T47D (cell line): Measurements from ENCODE around the gene LUC7L2.
A peak's percentile ranks its signal among the peaks of the same experiment; 100 is the strongest.

ENCODE experiments used
- DNase-seq, 2 experiments: peaks; one replicate each; pipeline versions ENCODE4 v3.0.0 to v3.0.0-alpha.2; 2011 to 2012; ENCODE audit warnings: low read depth in 1 of 2, low spot score in 1 of 2
- JUND ChIP-seq: IDR thresholded peaks from 2 replicates; pipeline ENCODE4 v1.6.1; 2012; ENCODE audit warnings: low read depth
- in situ Hi-C: cut with HindIII; loops from 2 replicates; pipeline ENCODE4 v1.10.0; 2016; ENCODE audit warnings: low sequenced_read_pairs, low pct_unique_long_range_greater_than_20kb

The LUC7L2 gene

DNA sequence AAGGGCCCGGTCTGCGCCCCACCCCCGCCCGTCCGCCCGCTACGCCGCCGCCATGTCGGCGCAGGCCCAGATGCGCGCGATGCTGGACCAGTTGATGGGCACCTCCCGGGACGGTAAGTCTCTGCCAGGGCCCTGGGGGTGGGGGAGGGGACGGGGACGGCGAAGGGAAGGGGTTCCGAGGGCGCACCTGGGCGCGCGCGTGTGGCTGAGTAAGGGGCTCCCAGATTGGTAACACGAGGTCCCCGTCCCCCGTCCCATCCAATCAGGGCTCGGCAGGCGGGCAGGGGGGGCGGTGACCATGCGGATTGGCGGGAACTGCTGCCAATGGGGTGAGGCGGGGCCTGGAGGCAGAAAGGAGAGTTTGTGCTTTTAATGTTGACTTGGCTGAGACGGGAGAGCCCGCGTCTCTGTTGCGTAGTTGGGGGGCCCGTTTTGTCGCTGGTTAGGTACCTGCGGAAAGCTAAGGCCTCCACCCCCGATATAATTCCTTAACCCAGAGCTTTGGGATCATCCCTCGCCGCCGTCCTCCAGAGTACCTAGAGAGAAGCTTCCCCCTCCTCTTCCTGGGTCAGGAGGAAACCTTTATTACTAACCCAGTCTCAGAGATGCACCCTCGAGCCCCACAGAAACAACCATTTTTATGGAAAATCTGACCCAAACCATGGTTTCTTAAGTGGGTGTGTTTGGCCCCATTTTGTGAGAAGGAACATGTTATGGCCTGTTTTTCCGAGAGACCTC is 685 bp downstream of the LUC7L2 start:
- DNase-seq, result peak; percentile 66 to 96
- TF ChIP-seq JUND, result no peak
- in situ Hi-C loops, result no loop called here

DNA sequence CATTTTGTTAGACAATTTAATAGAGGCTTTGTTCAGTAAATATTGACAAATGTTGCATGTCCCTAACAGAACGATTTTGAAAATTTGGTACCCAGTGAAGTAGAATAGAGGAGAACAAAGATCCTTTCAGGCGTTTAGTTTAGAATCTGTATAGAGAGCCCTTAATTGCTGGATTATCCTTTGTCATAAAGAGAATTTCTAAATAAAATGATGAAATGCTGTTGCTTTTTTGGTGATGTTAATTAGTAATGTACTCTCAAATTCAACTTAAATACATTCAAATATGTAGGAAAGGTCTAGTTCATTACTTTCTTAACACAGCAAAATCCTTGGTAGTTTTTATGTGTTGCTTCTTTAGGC is 1.2 kb downstream of the LUC7L2 start:
- DNase-seq, result no peak
- in situ Hi-C loops, result no loop called here
- TF ChIP-seq JUND, result no peak

DNA sequence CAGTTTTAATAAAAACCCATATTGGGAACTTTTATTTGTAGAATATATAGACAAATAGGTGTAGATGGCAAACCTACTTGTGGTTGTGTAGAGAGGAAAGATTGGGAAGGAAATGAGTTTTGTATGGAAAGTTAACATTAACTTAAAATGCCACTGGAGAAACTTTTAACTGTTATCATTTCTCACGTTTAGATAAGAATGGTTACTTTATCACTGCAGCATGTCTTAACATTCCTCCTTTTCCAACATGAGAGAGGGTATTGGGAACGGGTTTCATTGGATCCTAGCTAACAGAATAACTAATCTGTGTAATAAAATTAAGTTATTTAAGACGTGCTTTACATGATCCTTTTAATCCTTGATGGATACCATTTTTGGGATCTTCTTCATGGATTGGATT is 1.8 kb downstream of the LUC7L2 start:
- DNase-seq, result no peak
- in situ Hi-C loops, result no loop called here
- no peak for TF ChIP-seq JUND

DNA sequence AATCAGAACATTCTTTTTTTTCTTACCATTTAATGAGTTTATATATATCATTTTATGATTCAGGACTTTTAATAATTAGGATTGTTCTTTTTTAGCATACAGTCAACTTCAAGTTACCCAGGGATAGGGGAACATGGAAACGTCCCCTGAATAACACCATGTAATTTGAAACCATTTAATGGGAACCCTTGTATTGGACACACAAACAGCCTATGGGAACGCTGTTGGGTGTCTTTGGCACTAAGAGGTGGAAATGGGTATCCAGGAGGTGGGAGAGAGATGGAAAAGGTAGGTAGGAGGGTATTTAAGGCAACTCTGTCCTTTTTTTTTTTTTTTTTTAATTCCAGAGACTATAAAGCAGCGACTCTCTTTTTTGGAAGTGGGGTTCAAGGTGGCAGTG is 2.6 kb downstream of the LUC7L2 start:
- DNase-seq, result peak in 1 of 2 experiments; percentile 20
- TF ChIP-seq JUND, result no peak
- in situ Hi-C loops, result no loop called here

DNA sequence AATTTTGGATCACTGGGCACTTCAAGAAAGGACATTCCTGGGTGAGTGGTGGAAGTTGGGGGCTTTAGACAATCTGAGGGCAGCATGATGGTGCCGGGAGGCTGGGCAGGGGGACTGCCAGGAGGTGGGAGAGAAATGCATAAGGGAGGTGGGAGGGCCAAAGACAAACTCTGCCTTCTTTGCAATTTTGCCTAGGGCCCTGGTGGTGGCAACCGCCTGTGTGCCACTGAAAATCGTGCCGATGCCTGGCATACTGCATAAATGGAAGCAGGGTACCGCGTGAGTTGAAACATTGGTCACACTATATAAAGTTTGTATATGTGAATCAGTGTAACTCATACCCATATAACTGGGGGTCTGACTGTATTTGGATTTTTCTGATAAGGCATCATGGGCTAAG is 3.3 kb downstream of the LUC7L2 start:
- DNase-seq, result no peak
- no peak for TF ChIP-seq JUND
- in situ Hi-C loops, result no loop called here

- in situ Hi-C loops, result no loop called here
Observed at GRCh38 chr7:139365336-139365735, 5.6 kb downstream of the LUC7L2 start.

GRCh38 chr7:139366400-139366799 is 6.7 kb downstream of the LUC7L2 start:
- TF ChIP-seq JUND, result no peak
- DNase-seq, result no peak
- in situ Hi-C loops, result no loop called here

More at GRCh38 chr7:139365336-139365735, 5.6 kb downstream of the LUC7L2 start:
- no peak for DNase-seq
- TF ChIP-seq JUND, result no peak

- DNase-seq, result no peak
- TF ChIP-seq JUND, result no peak
- in situ Hi-C loops, result no loop called here
Observed at GRCh38 chr7:139367438-139368155, 7.9 kb downstream of the LUC7L2 start.

DNA sequence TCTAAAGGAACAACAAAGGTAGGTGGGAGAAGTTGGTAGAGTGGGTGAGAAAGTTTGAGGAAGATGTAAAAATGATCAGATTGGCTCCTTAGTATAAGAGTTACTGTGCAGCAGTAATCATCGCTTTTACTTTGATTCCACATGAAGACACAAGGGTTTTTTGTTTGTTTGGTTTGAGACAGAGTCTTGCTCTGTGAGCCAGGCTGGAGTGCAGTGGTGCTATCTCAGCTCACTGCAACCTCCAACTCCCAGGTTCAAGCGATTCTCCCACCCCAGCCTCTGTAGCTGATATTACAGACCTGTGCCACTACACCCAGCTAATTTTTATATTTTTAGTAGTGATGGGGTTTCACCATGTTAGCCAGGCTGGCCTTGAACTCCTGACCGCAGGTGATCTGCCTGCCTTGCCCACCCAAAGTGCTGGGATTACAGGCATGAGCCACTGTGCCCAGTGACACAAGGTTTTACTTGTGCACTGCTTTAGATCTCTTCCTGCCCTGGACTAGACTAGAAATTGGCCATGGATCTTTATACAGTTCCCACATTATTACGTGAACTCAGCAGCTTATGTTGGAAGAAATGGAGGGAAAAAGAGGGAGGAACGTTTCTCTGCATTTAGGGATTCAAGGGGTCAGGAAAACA is 10.7 kb downstream of the LUC7L2 start:
- DNase-seq, result no peak
- TF ChIP-seq JUND, result no peak
- in situ Hi-C loops, result no loop called here

DNA sequence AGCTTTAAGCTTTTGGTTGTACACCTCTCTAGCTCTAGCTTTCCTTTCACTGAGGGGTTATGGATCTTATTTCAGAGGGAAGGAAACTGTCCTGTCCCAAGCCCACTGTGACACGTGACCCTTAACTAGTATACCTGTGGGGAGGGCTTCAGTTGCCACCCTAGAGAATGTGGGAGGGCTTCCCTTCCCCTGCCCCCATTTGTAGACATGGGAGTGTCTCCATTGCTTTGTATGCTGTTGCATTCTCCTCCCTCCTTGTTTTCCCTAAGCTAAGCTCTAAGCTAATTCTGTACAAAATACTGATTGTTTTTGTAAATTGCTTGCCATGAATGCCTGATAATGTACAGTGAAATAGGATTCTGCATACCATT is 11.2 kb downstream of the LUC7L2 start:
- no peak for DNase-seq
- in situ Hi-C loops, result no loop called here
- no peak for TF ChIP-seq JUND

DNA sequence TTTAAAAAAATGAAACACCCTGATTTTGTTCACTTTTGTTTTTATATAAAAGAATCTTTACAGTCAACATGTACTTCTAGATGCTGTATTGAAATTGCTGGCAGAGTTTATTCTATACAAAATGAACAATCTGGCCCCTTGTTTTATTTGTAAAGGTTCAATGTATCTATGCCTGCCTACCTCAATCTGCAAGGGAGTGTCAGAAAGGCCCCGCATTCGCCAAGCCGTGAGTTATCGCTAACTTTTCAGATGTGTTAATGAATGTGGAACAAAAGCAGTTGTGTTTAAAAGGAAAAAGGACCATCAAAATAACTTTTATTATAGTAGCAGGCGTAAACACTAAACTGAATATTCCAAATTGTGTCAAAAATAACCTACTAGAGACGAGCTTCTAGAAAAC is 14.6 kb downstream of the LUC7L2 start:
- DNase-seq, result no peak
- TF ChIP-seq JUND, result no peak
- in situ Hi-C loops, result no loop called here

DNA sequence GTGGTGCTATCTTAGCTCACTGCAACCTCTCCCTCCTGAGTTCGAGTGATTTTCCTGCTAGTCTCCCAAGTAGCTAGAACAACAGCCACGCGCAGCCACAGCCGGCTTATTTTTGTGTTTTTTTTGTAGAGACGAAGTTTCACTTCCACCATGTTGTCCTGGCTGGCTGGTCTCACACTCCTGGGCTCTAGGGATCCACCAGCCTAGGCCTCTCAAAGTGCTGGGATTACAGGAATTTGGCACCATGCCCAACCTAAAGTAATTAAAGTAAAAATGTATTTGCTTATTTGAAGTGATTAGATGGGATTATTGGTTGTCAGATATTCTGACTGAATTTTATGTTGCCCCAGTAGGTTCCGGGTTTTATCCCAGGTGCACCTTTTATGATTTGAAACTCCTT is 22.7 kb downstream of the LUC7L2 start:
- TF ChIP-seq JUND, result no peak
- in situ Hi-C loops, result no loop called here
- no peak for DNase-seq

DNA sequence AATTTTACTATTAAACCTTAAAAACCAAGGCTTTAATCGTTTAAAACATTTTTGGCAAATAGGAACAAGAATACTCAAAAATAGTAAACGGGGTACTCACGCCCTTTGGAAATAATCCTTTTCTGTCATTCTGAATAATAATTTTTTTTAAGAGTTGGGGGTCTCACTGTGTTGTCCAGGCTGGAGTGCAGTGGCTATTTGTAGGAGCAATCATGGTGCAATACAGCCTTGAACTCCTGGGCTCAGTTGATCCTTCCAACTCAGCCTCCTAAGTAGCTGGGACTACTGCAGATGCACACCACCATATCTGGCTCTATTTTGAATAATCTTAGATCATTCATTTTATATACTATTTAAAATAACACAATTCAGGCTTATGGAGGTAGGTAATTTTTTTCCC is 24.9 kb downstream of the LUC7L2 start:
- in situ Hi-C loops, result no loop called here

More for the DNA sequence above, 24.9 kb downstream of the LUC7L2 start:
- no peak for TF ChIP-seq JUND
- DNase-seq, result no peak
